Activated naive CD8-positive, alpha-beta T cell treated with anti-CD3 and anti-CD28 coated beads, Interleukin-2, amount 10 ng/mL, durations not matched to agents 7 days and 5 days (primary cell): ENCODE measurements around the gene WDFY3. TPM values are rescaled to one million over a fixed set of nuclear protein-coding genes. Genes with fewer than 3 reads are reported as not detected.

ENCODE experiments used
- ATAC-seq: fragments of 150-1000 bp; cut with Tn5 transposase; one replicate; pipeline ENCODE4 v1.10.0; 2021; ENCODE audit warnings: low read depth, moderate library complexity
- POLR2A ChIA-PET: fragments of 350-600 bp; sonication (Branson Sonifier 250); formaldehyde crosslinking; loops from one replicate; lab custom pipeline; 2021; ENCODE audit warnings: antibody characterized with exemption; lab: Charles Lee
- DNase-seq: peaks from one replicate; pipeline ENCODE4 v3.0.0; 2021
- H3K27ac Mint-ChIP-seq: one replicate; pipeline ENCODE4 v1.8.0; 2022; ENCODE audit warnings: mild to moderate bottlenecking, mixed read lengths
- H3K27me3 Mint-ChIP-seq: one replicate; pipeline ENCODE4 v1.8.0; 2022; ENCODE audit warnings: mild to moderate bottlenecking, moderate library complexity, mixed read lengths
- H3K36me3 Mint-ChIP-seq: one replicate; pipeline ENCODE4 v1.8.0; 2021; ENCODE audit warnings: mild to moderate bottlenecking, mixed read lengths
- H3K4me1 Mint-ChIP-seq: one replicate; pipeline ENCODE4 v1.8.0; 2021; ENCODE audit warnings: mixed read lengths
- H3K4me3 Mint-ChIP-seq: one replicate; pipeline ENCODE4 v1.8.0; 2022; ENCODE audit warnings: mild to moderate bottlenecking, moderate library complexity, mixed read lengths
- H3K9me3 Mint-ChIP-seq: one replicate; pipeline ENCODE4 v1.8.0; 2021; ENCODE audit warnings: mixed read lengths
- total RNA-seq, 2 experiments: library from RNA; stranded (reverse); gene quantifications; one replicate each; pipeline ENCODE4 v1.2.3, GENCODE V29; 2021

WDFY3 gene
- total RNA-seq, 2 experiments from 2014 or later, result 0.71 to 1.1 TPM

DNA sequence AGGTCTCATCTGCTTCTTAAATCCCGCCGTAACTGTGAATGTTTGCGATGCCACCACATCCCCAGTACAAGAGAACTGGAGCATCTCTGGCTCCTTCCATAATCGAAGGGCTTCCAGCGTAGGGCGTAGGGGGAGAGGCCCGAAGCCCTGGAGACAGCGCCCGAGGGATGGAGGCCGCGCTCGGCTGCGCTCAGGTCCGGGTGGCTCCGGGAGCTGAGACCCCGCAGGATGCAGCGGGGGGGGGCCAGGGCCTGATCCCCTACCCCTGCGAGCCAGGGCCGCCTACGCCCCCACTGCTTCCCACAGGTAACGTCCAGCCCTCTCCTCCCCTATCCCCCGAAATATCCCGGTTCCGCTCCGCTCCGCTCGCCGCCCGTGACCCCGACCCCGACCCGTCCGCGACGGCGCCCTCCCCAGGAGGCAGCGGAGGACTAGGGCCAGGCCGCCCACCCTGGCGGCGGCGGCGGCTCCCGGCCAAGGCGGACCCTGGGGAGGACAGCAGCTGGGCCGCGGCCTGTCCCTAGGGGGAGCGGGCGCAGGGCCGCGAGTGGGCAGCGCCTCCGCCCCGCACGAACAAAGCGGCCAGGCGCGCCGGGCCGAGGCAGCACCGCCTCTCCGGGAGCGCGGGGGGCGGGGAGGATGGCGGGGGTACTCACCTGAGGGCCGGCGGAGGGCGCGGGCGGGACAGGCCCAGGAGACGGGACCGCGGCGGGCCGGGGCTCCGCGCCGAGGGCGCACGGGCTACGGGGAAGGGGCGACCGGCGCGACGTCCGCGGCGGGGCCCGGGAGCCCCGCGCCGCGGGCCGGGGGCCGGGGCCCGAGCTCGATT is 723 bp downstream of the WDFY3 start:
- Mint-ChIP-seq H3K27me3 (peaks cover 47% of the 10 kb centered on the region), H3K36me3 (no peaks in the 10 kb centered on the region), H3K4me1 (peaks cover 10% of the 10 kb centered on the region), H3K27ac (no peak overlapping the region), H3K4me3 (peak overlapping the region; percentile 27), H3K9me3 (no peaks in the 10 kb centered on the region)
- peak; percentile 18 for ATAC-seq
- POLR2A ChIA-PET, result no interaction called here
- peak; percentile 34 for DNase-seq

DNA sequence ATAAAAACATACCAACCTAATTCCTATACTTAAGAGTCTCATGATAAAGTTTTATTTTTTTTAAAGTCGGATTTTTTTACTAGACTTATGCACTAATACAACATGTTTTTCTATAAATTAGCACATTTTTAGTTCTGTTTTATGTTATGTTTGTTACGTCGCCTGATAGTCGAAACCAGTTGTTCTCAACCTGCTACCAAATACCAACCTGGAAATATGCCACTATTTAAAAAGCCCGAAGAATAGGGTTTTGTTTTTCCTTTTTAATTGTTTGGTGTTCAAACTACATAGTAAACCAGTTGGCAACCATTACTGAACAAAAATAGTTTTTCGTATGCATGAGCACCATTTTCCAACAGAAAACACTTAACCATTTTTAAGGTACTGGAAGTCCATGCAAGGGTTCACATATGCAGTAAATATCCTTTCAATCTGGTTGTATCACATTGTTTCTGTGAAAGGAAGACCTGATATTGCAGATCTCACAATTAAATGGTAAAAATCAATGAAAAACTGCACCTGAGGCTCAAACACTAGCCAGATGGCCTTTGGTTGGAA is 1.4 kb downstream of the WDFY3 start:
- Mint-ChIP-seq H3K36me3 (no peaks in the 10 kb centered on the region), H3K27ac (no peak overlapping the region), H3K27me3 (peaks cover 46% of the 10 kb centered on the region), H3K4me3 (peak overlapping the region; percentile 27), H3K9me3 (no peaks in the 10 kb centered on the region), H3K4me1 (peaks cover 10% of the 10 kb centered on the region)
- POLR2A ChIA-PET, result no interaction called here
- ATAC-seq (no peak), DNase-seq (no peak)

DNA sequence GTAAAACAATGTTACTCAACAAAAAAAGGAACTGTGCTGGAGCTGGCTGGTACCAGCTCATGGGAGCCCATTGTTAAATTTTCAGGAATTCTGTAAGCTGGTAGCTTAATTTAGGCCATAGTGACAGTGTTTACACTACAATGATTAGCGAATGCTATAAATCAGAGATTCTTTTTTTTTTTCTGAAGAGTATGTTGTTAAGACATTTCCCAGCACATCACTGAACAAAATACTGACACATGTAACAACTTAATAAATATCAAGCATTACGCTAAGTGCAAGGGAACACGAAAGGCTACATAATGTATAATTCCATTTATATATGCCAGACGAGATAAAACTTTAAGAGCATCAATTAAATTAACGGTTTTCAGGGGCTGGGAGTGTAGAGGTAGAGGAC is 4.4 kb downstream of the WDFY3 start:
- Mint-ChIP-seq H3K36me3 (no peaks in the 10 kb centered on the region), H3K27ac (no peak overlapping the region), H3K4me1 (peaks cover 8% of the 10 kb centered on the region), H3K4me3 (no peak overlapping the region), H3K9me3 (no peaks in the 10 kb centered on the region), H3K27me3 (peaks cover 24% of the 10 kb centered on the region)
- ATAC-seq (no peak), DNase-seq (no peak)
- POLR2A ChIA-PET, result no interaction called here

DNA sequence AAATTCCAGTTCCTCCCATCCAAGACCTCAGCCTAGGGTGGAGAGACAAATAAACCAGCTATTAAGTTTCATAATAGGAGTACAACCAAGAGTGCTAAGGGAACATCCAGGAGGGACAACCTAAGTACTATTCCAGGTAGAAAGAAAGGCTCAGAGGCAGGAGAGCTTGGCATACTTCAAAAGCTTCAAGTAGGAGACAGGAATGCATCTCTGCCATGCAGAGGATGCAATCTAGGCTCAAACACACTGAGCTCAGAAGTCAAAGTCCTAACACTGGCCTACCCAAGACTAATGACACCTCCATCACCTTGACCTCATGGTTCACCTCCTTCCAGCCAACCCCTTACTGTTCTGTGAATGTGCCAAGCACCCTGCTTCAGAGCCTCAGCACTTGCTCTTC is 8.1 kb downstream of the WDFY3 start:
- ATAC-seq, result no peak
- H3K27me3 Mint-ChIP-seq, result no peaks in the 10 kb centered on the region
- POLR2A ChIA-PET, result no interaction called here
- H3K4me3 Mint-ChIP-seq, result no peak overlapping the region
- H3K9me3 Mint-ChIP-seq, result no peaks in the 10 kb centered on the region
- no peaks in the 10 kb centered on the region for H3K4me1 Mint-ChIP-seq
- no peak overlapping the region for H3K27ac Mint-ChIP-seq
- DNase-seq, result no peak
- H3K36me3 Mint-ChIP-seq, result no peaks in the 10 kb centered on the region

DNA sequence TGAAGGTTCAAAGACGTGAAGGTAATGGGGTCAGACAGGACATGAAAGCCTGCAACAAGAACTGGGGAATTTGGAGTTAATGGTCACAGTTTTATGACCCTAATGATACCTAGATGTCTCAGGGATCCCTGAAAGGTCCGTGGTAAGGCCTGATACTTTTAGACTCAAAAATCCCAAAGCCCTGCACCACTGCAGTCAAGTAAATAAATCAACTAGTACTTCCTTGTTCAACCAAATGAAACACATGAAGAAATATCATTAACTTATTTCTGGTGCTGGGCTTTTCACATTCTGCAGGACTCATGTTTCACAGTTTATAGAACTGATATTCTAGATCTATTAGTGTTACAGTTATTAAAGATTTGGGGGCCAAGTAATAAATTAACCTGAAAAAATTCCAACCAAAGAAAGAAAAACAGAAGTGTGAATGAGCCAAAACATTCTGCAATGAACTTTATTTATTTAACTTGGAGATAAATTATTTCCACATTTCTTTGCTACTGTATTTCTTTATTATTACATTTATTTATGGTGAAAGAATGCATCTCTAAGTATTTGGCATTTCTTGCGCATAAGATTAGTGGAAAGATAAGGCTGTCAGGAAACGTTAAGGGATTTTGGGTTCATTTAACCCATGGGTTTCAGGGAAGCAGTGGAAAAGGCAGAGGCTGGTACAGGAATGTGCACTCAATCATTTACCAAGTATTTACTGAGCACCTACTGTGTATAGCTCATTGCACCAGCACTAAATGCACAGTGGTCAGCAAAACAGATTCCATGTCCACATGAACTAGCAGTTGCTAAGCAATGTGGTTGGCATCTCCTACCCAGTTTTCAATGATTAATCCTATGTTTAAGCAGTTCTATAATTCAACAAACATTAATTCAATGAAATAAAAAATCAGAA is 8.7 kb downstream of the WDFY3 start:
- Mint-ChIP-seq H3K27ac (no peak overlapping the region), H3K4me1 (no peaks in the 10 kb centered on the region), H3K9me3 (no peaks in the 10 kb centered on the region), H3K36me3 (no peaks in the 10 kb centered on the region), H3K4me3 (no peak overlapping the region), H3K27me3 (no peaks in the 10 kb centered on the region)
- POLR2A ChIA-PET, result no interaction called here
- DNase-seq (no peak), ATAC-seq (no peak)

DNA sequence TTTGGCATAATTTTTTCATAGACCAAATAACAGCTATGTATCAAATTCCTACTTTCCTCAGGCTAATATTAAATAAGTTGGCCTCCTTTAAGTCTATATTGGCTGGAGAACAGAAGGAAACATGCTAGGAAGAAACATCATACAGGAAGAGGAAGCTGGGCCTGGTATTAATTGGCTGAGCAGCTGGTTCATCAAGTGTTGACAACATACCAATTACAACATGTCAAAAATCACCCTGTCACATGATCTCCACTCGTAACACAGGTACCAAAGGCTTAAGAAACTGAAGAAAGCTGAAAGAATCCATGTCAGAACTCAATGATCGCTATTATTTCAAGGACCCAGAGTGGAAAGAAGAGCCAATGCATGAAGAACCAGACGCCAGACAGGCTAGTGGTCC is 10.5 kb downstream of the WDFY3 start:
- DNase-seq (no peak), ATAC-seq (no peak)
- H3K4me1 Mint-ChIP-seq, result no peaks in the 10 kb centered on the region
- H3K9me3 Mint-ChIP-seq, result no peaks in the 10 kb centered on the region
- no peak overlapping the region for H3K27ac Mint-ChIP-seq
- POLR2A ChIA-PET, result no interaction called here
- H3K4me3 Mint-ChIP-seq, result no peak overlapping the region
- H3K27me3 Mint-ChIP-seq, result no peaks in the 10 kb centered on the region
- H3K36me3 Mint-ChIP-seq, result no peaks in the 10 kb centered on the region

DNA sequence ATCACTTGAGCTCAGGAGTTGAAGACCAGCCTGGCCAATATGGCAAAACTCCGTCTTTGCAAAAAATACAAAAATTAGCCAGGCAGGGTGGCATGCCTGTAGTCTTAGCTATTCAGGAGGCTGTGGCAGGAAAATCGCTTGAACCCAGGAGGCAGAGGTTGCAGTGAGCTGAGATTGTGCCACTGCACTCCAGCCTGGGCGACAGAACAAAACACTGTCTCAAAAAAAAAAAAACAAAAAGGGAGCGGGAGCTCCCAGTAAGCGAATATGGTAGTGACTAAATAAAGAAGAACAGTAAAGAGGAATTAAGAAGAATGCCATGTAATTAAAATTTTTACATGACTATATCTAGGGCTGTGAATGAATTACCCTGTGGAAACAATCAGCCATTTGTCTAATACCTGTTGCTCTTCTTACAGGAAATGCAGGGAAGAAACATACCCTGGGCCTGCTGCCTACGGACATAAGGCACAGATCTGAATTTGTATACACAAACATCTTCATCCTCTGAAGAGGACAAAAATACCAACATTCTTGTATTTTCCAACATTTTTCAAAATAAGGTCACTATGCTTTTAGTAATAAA is 11.4 kb downstream of the WDFY3 start:
- Mint-ChIP-seq H3K9me3 (no peaks in the 10 kb centered on the region), H3K4me3 (no peak overlapping the region), H3K27ac (no peak overlapping the region), H3K27me3 (no peaks in the 10 kb centered on the region), H3K4me1 (no peaks in the 10 kb centered on the region), H3K36me3 (no peaks in the 10 kb centered on the region)
- DNase-seq (no peak), ATAC-seq (no peak)
- POLR2A ChIA-PET, result no interaction called here

DNA sequence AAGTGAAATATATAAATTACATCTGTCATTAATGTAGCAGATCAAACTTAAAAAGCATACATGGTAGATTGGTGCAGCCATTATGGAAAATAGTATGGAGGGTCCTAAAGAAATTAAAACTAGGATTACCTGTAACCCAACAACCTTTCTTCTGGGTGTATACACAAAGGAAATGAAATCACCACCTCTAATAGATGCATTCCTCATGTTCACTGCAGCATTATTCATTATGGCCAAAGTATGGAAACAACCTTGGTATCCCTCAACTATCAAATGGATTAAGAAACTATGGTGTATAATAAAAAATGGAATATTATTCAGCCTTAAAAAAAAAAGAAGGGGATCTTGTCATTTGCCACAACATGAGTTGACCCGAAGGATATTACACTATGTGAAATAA is 13.7 kb downstream of the WDFY3 start:
- ATAC-seq (no peak), DNase-seq (no peak)
- Mint-ChIP-seq H3K4me3 (no peak overlapping the region), H3K36me3 (no peaks in the 10 kb centered on the region), H3K9me3 (no peaks in the 10 kb centered on the region), H3K27ac (no peak overlapping the region), H3K4me1 (no peaks in the 10 kb centered on the region), H3K27me3 (no peaks in the 10 kb centered on the region)
- POLR2A ChIA-PET, result no interaction called here

- no peak for ATAC-seq
- Mint-ChIP-seq H3K9me3 (no peaks in the 10 kb centered on the region), H3K36me3 (no peaks in the 10 kb centered on the region), H3K4me3 (no peak overlapping the region), H3K4me1 (no peaks in the 10 kb centered on the region), H3K27me3 (no peaks in the 10 kb centered on the region), H3K27ac (no peak overlapping the region)
- no peak for DNase-seq
- POLR2A ChIA-PET, result no interaction called here
Measured at GRCh38 chr4:84952004-84952403, 14.5 kb downstream of the WDFY3 start.

- ATAC-seq, result no peak
- Mint-ChIP-seq H3K9me3 (no peaks in the 10 kb centered on the region), H3K36me3 (no peaks in the 10 kb centered on the region), H3K27ac (no peak overlapping the region), H3K4me3 (no peak overlapping the region), H3K4me1 (no peaks in the 10 kb centered on the region), H3K27me3 (no peaks in the 10 kb centered on the region)
- DNase-seq, result no peak
- POLR2A ChIA-PET, result no interaction called here
Measured at GRCh38 chr4:84948056-84948455, 18.4 kb downstream of the WDFY3 start.

DNA sequence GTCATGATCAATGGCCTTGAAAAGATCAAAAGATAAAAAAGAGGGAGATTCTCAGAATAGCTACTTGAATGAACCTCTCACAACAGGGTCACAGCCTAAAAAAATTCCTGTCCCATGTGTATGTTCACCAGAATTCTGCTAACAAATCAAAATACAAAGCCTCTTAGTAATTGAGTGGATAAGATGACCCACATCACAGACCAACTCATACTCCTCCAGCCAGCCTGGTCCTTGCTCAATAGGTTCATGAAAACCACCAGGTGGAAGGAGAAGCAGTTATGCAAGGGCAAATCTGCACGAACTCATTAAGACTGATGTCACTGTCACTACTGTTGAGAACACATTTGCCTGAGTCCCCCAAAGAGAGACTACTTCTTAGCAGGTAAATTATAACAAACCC is 21.5 kb downstream of the WDFY3 start:
- DNase-seq (no peak), ATAC-seq (no peak)
- Mint-ChIP-seq H3K4me1 (no peaks in the 10 kb centered on the region), H3K27ac (no peak overlapping the region), H3K4me3 (no peak overlapping the region), H3K9me3 (peaks cover under 1% of the 10 kb centered on the region), H3K36me3 (no peaks in the 10 kb centered on the region), H3K27me3 (no peaks in the 10 kb centered on the region)
- POLR2A ChIA-PET, result no interaction called here

GRCh38 chr4:84940960-84941359 is 25.5 kb downstream of the WDFY3 start:
- no peak for ATAC-seq
- no peak overlapping the region for H3K27ac Mint-ChIP-seq
- POLR2A ChIA-PET, result no interaction called here
- H3K36me3 Mint-ChIP-seq, result no peaks in the 10 kb centered on the region
- peaks cover 1% of the 10 kb centered on the region for H3K9me3 Mint-ChIP-seq
- no peaks in the 10 kb centered on the region for H3K4me1 Mint-ChIP-seq
- DNase-seq, result no peak
- H3K27me3 Mint-ChIP-seq, result no peaks in the 10 kb centered on the region
- H3K4me3 Mint-ChIP-seq, result no peak overlapping the region

DNA sequence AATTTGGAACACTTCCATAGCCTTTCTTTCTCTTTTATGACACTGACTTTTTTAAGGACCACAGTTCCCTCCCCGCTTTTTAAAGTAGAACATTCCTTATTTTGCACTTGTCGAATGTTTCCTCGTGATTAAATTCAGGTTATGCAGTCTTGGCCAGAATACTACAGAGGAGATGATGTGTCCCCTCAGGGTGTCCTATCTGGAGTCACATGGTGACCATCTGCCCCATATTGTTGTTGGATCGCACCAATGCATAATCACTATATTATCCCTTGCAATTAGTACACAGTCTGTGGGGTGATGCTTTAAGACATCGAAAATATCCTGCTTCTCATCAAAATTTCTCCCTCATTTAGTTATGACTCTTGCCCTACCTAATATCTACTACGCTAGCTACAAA is 27.4 kb downstream of the WDFY3 start:
- H3K27ac Mint-ChIP-seq, result no peak overlapping the region
- peaks cover 1% of the 10 kb centered on the region for H3K9me3 Mint-ChIP-seq
- H3K36me3 Mint-ChIP-seq, result no peaks in the 10 kb centered on the region
- no peak for ATAC-seq
- no peaks in the 10 kb centered on the region for H3K4me1 Mint-ChIP-seq
- POLR2A ChIA-PET, result no interaction called here
- no peak for DNase-seq
- no peak overlapping the region for H3K4me3 Mint-ChIP-seq
- no peaks in the 10 kb centered on the region for H3K27me3 Mint-ChIP-seq
